Progenitor cell of endocrine pancreas (in vitro differentiated cells): ENCODE data around the gene SPATA13. TPM values are rescaled to one million over a fixed set of nuclear protein-coding genes. Genes with fewer than 3 reads are reported as not detected.

ENCODE experiments used
- DNase-seq: peaks from one replicate; pipeline ENCODE4 v3.0.0; 2021; ENCODE audit warnings: low spot score; ENCODE audit not compliant: unreplicated experiment
- H3K27ac Mint-ChIP-seq: 2 replicates; pipeline ENCODE4 v1.8.0; 2021; ENCODE audit warnings: mild to moderate bottlenecking, moderate library complexity, mixed read lengths
- H3K27me3 Mint-ChIP-seq: 2 replicates; pipeline ENCODE4 v1.8.0; 2021; ENCODE audit warnings: mixed read lengths
- H3K36me3 Mint-ChIP-seq: 2 replicates; pipeline ENCODE4 v1.8.0; 2022; ENCODE audit warnings: mixed read lengths; ENCODE audit not compliant: insufficient read depth
- H3K4me1 Mint-ChIP-seq: 2 replicates; pipeline ENCODE4 v1.8.0; 2021; ENCODE audit warnings: low read depth, mixed read lengths
- H3K4me3 Mint-ChIP-seq: 2 replicates; pipeline ENCODE4 v1.8.0; 2021; ENCODE audit warnings: low read depth, mild to moderate bottlenecking, moderate library complexity, mixed read lengths
- H3K9me3 Mint-ChIP-seq: 2 replicates; pipeline ENCODE4 v1.8.0; 2021; ENCODE audit warnings: low read depth, mixed read lengths
- CTCF ChIP-seq: fragments of 200-600 bp; sonication (generic); IDR thresholded peaks from one replicate; pipeline ENCODE4 v1.5.0; 2021; ENCODE audit warnings: antibody characterized with exemption, mild to moderate bottlenecking; ENCODE audit not compliant: unreplicated experiment
- total RNA-seq: library from RNA; stranded (reverse); gene quantifications from 2 replicates; pipeline ENCODE4 v1.2.1, GENCODE V29; 2021

Gene SPATA13
- total RNA-seq, 1 donor from 2014 or later = 32.5 TPM

DNA sequence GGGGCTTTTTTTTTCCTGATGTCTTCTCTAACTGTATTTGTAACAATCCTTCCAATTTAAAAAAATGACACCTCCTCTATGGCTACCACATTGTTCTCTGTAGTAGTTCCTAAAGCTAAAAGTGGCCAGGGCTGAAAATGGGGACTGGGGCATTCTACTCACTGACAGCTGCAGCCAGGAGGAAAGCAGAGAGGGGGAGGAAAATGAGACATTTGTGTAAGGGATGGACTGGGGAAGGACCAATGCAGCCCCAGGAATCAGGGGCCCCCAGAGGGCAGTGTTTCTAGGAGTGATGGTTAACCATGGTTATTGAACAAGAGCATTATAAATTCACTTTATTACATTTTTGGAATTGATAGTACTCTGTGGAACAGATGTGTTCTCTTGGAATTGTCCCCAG is 114.5 kb downstream of the SPATA13 start:
- DNase-seq = no peak
- Mint-ChIP-seq H3K4me3 (no peak overlapping the region), H3K27ac (no peak overlapping the region), H3K27me3 (no peaks in the 10 kb centered on the region), H3K9me3 (no peaks in the 10 kb centered on the region), H3K4me1 (peaks cover 9% of the 10 kb centered on the region), H3K36me3 (no peaks in the 10 kb centered on the region)
- no peak for TF ChIP-seq CTCF

DNA sequence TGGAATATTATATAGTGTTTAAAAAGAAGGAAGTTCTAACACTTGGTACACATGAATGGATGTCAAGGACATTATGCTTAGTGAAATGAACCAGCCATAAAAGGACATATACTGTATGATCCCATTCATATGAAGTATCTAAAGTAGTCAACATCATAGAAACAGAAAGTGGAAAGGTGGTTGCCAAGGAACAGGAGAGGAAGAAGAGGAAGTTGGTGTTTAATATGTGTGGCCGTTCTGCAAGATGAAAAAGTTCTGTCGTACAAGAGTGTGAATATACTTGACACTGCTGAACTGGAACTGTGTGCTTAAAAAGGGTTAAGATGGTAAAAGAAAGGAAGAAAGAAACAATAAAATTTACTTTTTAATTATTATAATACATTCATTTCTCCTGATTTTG is 115.8 kb downstream of the SPATA13 start:
- H3K4me1 Mint-ChIP-seq = peaks cover under 1% of the 10 kb centered on the region
- no peak for DNase-seq
- no peak overlapping the region for H3K27ac Mint-ChIP-seq
- no peak overlapping the region for H3K4me3 Mint-ChIP-seq
- H3K9me3 Mint-ChIP-seq = no peaks in the 10 kb centered on the region
- no peak for TF ChIP-seq CTCF
- no peaks in the 10 kb centered on the region for H3K27me3 Mint-ChIP-seq
- no peaks in the 10 kb centered on the region for H3K36me3 Mint-ChIP-seq

DNA sequence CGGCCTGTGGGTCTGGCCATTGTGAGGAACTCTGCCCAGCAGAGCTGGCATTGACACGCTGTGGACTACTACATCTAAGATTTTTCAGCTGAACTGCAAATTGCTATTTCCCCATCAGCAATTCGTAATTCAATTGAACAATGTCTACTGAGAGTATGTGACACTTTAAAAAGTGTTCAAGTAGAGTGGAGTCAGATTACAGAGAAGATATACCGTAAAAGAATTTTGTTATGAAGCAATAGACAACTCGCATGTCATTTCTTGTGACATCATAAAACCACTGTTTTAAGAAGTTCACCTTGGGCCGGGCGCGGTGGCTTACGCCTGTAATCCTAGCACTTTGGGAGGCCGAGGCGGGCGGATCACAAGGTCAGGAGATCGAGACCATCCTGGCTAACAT is 116.3 kb downstream of the SPATA13 start:
- no peaks in the 10 kb centered on the region for H3K9me3 Mint-ChIP-seq
- TF ChIP-seq CTCF = no peak
- no peaks in the 10 kb centered on the region for H3K36me3 Mint-ChIP-seq
- no peak for DNase-seq
- H3K27ac Mint-ChIP-seq = no peak overlapping the region
- no peaks in the 10 kb centered on the region for H3K27me3 Mint-ChIP-seq
- H3K4me3 Mint-ChIP-seq = no peak overlapping the region
- H3K4me1 Mint-ChIP-seq = no peaks in the 10 kb centered on the region

GRCh38 chr13:24277761-24278160 is 117.2 kb downstream of the SPATA13 start:
- Mint-ChIP-seq H3K27me3 (no peaks in the 10 kb centered on the region), H3K4me1 (no peaks in the 10 kb centered on the region)
- DNase-seq = no peak

GRCh38 chr13:24279327-24280110 is 119.0 kb downstream of the SPATA13 start:
- no peak for TF ChIP-seq CTCF
- no peaks in the 10 kb centered on the region for H3K27me3 Mint-ChIP-seq
- H3K36me3 Mint-ChIP-seq = no peaks in the 10 kb centered on the region
- DNase-seq = no peak
- no peak overlapping the region for H3K27ac Mint-ChIP-seq
- no peak overlapping the region for H3K4me3 Mint-ChIP-seq
- H3K9me3 Mint-ChIP-seq = no peaks in the 10 kb centered on the region
- H3K4me1 Mint-ChIP-seq = no peaks in the 10 kb centered on the region

More at GRCh38 chr13:24277761-24278160, 117.2 kb downstream of the SPATA13 start:
- Mint-ChIP-seq H3K27ac (no peak overlapping the region), H3K36me3 (no peaks in the 10 kb centered on the region), H3K9me3 (no peaks in the 10 kb centered on the region), H3K4me3 (no peak overlapping the region)
- no peak for TF ChIP-seq CTCF
